ENCODE data around the gene OCA2.
"Not testable (repeated sequence)": the region's sequence is repeated elsewhere in the genome, so short reads cannot be mapped to it uniquely, and the experiment has no call there.

The OCA2 gene

GRCh38 chr15:27850050-27850449 is 249.1 kb downstream of the OCA2 start:
- DNase-seq (ENCODE audit: low read depth, low spot score), result no peak

- DNase-seq (ENCODE audit: low read depth, low spot score), result not testable (repeated sequence)
Measured at GRCh38 chr15:27848936-27849335, 250.2 kb downstream of the OCA2 start.

GRCh38 chr15:27847775-27848710 is 251.1 kb downstream of the OCA2 start:
- DNase-seq (ENCODE audit: low read depth, low spot score), result no peak

- DNase-seq (ENCODE audit: low read depth, low spot score), result no peak
Measured at GRCh38 chr15:27846722-27847395, 252.3 kb downstream of the OCA2 start.

- no peak for DNase-seq (ENCODE audit: low read depth, low spot score)
Measured at GRCh38 chr15:27845535-27846369, 253.4 kb downstream of the OCA2 start.

- DNase-seq (ENCODE audit: low read depth, low spot score), result peak; percentile 77
Measured at GRCh38 chr15:27844018-27844666, 255.0 kb downstream of the OCA2 start.

GRCh38 chr15:27843146-27843545 is 256.0 kb downstream of the OCA2 start:
- DNase-seq (ENCODE audit: low read depth, low spot score), result no peak

- DNase-seq (ENCODE audit: low read depth, low spot score), result no peak
Measured at GRCh38 chr15:27842526-27842925, 256.6 kb downstream of the OCA2 start.

GRCh38 chr15:27835233-27835939 is 263.7 kb downstream of the OCA2 start:
- DNase-seq (ENCODE audit: low read depth, low spot score), result no peak

GRCh38 chr15:27834684-27835083 is 264.4 kb downstream of the OCA2 start:
- no peak for DNase-seq (ENCODE audit: low read depth, low spot score)

GRCh38 chr15:27833974-27834373 is 265.1 kb downstream of the OCA2 start:
- DNase-seq (ENCODE audit: low read depth, low spot score), result no peak

GRCh38 chr15:27833178-27833577 is 265.9 kb downstream of the OCA2 start:
- no peak for DNase-seq (ENCODE audit: low read depth, low spot score)

GRCh38 chr15:27832237-27832596 is 266.9 kb downstream of the OCA2 start:
- DNase-seq (ENCODE audit: low read depth, low spot score), result no peak

GRCh38 chr15:27831384-27832236 is 267.5 kb downstream of the OCA2 start:
- no peak for DNase-seq (ENCODE audit: low read depth, low spot score)

- peak; percentile 17 for DNase-seq (ENCODE audit: low read depth, low spot score)
Measured at GRCh38 chr15:27828746-27829145, 270.4 kb downstream of the OCA2 start.

- DNase-seq (ENCODE audit: low read depth, low spot score), result peak; percentile 57
Measured at GRCh38 chr15:27826902-27827714, 272.0 kb downstream of the OCA2 start.

GRCh38 chr15:27826411-27826810 is 272.7 kb downstream of the OCA2 start:
- peak; percentile 27 for DNase-seq (ENCODE audit: low read depth, low spot score)

GRCh38 chr15:27824841-27825422 is 274.2 kb downstream of the OCA2 start:
- DNase-seq (ENCODE audit: low read depth, low spot score), result no peak

- DNase-seq (ENCODE audit: low read depth, low spot score), result no peak
Measured at GRCh38 chr15:27821273-27821672, 277.8 kb downstream of the OCA2 start.
